ENCODE results near the gene C19orf25.
"Not testable (repeated sequence)": the region's sequence is repeated elsewhere in the genome, so short reads cannot be mapped to it uniquely, and the experiment has no call there.

Gene C19orf25

GRCh38 chr19:1495051-1495798 is 16.2 kb upstream of the C19orf25 start:
- no peak for DNase-seq

- no peak for DNase-seq
Measured at GRCh38 chr19:1494115-1494815, 15.2 kb upstream of the C19orf25 start.

GRCh38 chr19:1492474-1493006 is 13.5 kb upstream of the C19orf25 start:
- no peak for DNase-seq

- DNase-seq, result no peak
Measured at GRCh38 chr19:1491849-1492170, 12.8 kb upstream of the C19orf25 start.

- no peak for DNase-seq
Measured at GRCh38 chr19:1491114-1491848, 12.3 kb upstream of the C19orf25 start, which contains the start of gene REEP6. Gene REEP6 (plus strand): TSS chr19:1491181. CDS start chr19:1491270, 89 bp downstream.

- peak; percentile 98 for DNase-seq
Measured at GRCh38 chr19:1490311-1491113, 11.5 kb upstream of the C19orf25 start, which contains the start of gene PCSK4. Gene PCSK4 (minus strand): TSS chr19:1490350. CDS start chr19:1490346, 4 bp downstream.

GRCh38 chr19:1489463-1490310 is 10.7 kb upstream of the C19orf25 start:
- no peak for DNase-seq

- DNase-seq, result no peak
Measured at GRCh38 chr19:1488282-1488601, 9.2 kb upstream of the C19orf25 start.

- no peak for DNase-seq
Measured at GRCh38 chr19:1487576-1488281, 8.7 kb upstream of the C19orf25 start.

GRCh38 chr19:1486720-1487575 is 7.9 kb upstream of the C19orf25 start:
- no peak for DNase-seq

- no peak for DNase-seq
Measured at GRCh38 chr19:1483979-1484428, 5.0 kb upstream of the C19orf25 start.

- no peak for DNase-seq
Measured at GRCh38 chr19:1483131-1483978, 4.3 kb upstream of the C19orf25 start.

- no peak for DNase-seq
Measured at GRCh38 chr19:1482361-1483130, 3.5 kb upstream of the C19orf25 start.

GRCh38 chr19:1481893-1482360 is 2.9 kb upstream of the C19orf25 start:
- no peak for DNase-seq

GRCh38 chr19:1481224-1481892 is 2.3 kb upstream of the C19orf25 start:
- no peak for DNase-seq

GRCh38 chr19:1477056-1477455 is 2.0 kb downstream of the C19orf25 start:
- DNase-seq, result not testable (repeated sequence)

- DNase-seq, result no peak
Measured at GRCh38 chr19:1475751-1476437, 3.1 kb downstream of the C19orf25 start.

All from NCI-H345 (cell line).